GM12878 (cell line): Measurements from ENCODE around the gene NCKAP5. TPM values are rescaled to one million over a fixed set of nuclear protein-coding genes. Genes with fewer than 3 reads are reported as not detected.

Experiments
- ATAC-seq: fragments of 200-7000 bp; cut with Tn5 transposase; 3 replicates; pipeline ENCODE4 v1.9.1; 2020; ENCODE audit warnings: mild to moderate bottlenecking, moderate library complexity
- BruUV-seq: library from RNA; stranded (reverse); fragments of 400-500 nt; replicated peaks from 2 replicates; lab custom pipeline; 2021; lab: Mats Ljungman, UMichigan
- CTCF ChIA-PET: fragments of 300-600 bp; sonication (Branson Sonifier 250); formaldehyde crosslinking; extraction: SDS; loops from one replicate; lab custom pipeline; 2021; ENCODE audit warnings: inconsistent platforms; lab: Yijun Ruan, JAX
- POLR2A ChIA-PET: fragments of 350-600 bp; formaldehyde crosslinking; extraction: SDS; loops from one replicate; lab custom pipeline; 2021; ENCODE audit warnings: inconsistent platforms; lab: Charles Lee
- RAD21 ChIA-PET: fragments of 300-600 bp; sonication (Branson Sonifier 250); formaldehyde crosslinking; loops from one replicate; lab custom pipeline; 2023; ENCODE audit warnings: antibody characterized with exemption; ENCODE audit not compliant: unreplicated experiment; lab: Charles Lee
- SMC1A ChIA-PET: fragments of 300-600 bp; sonication (Branson Sonifier 250); formaldehyde crosslinking; loops from one replicate; lab custom pipeline; 2023; ENCODE audit not compliant: unreplicated experiment, uncharacterized antibody; lab: Charles Lee
- DNase-seq: peaks from one replicate; pipeline ENCODE4 v3.0.0-alpha.2; 2011; ENCODE audit warnings: low read depth, low spot score
- FAIRE-seq: peaks from 3 replicates; lab custom pipeline; 2011; peaks lifted over from hg19 to GRCh38; lab: Jason Lieb, UNC
- H2AFZ ChIP-seq: 2 replicates; pipeline ENCODE4 v1.6.0; 2011; ENCODE audit warnings: low read depth, low read length, control low read depth; ENCODE audit not compliant: control insufficient read depth
- H3K27ac ChIP-seq: 2 replicates; pipeline ENCODE4 v1.5.1; 2011; ENCODE audit warnings: control low read depth; ENCODE audit not compliant: control insufficient read depth, insufficient read depth
- H3K27me3 ChIP-seq, 2 experiments: replicated peaks in 1 of 2; 2 replicates each; pipeline versions ENCODE4 v1.6.0 to v1.6.1; 2011; ENCODE audit warnings: low read length in 1 of 2; ENCODE audit not compliant: control insufficient read depth in 2 of 2, insufficient read depth in 2 of 2
- H3K36me3 ChIP-seq, 2 experiments: 2 replicates each; pipeline ENCODE4 v1.5.1; 2011; ENCODE audit warnings: low read length in 1 of 2; ENCODE audit not compliant: control insufficient read depth in 2 of 2, insufficient read depth in 2 of 2
- H3K4me1 ChIP-seq: 2 replicates; pipeline ENCODE4 v1.6.1; 2011; ENCODE audit warnings: mild to moderate bottlenecking, low read length, moderate library complexity, mixed read lengths; ENCODE audit not compliant: control insufficient read depth, insufficient read depth
- H3K4me2 ChIP-seq: 2 replicates; pipeline ENCODE4 v1.6.0; 2011; ENCODE audit warnings: control low read depth; ENCODE audit not compliant: control insufficient read depth, insufficient read depth
- H3K4me3 ChIP-seq: fragments of 200-600 bp; sonication (generic); 2 replicates; pipeline ENCODE4 v1.5.1; 2016
- H3K79me2 ChIP-seq: 2 replicates; pipeline ENCODE4 v1.6.0; 2011; ENCODE audit warnings: low read length; ENCODE audit not compliant: control insufficient read depth, insufficient read depth
- H3K9ac ChIP-seq: 2 replicates; pipeline ENCODE4 v1.8.0; 2011; ENCODE audit warnings: low read length, control low read depth, mixed read lengths; ENCODE audit not compliant: control insufficient read depth, insufficient read depth
- H3K9me3 ChIP-seq: replicated peaks from 3 replicates; pipeline ENCODE4 v1.5.1; 2011; ENCODE audit warnings: mild to moderate bottlenecking, low read length; ENCODE audit not compliant: control insufficient read depth, insufficient read depth
- H4K20me1 ChIP-seq: 2 replicates; pipeline ENCODE4 v1.6.0; 2011; ENCODE audit not compliant: control insufficient read depth, insufficient read depth
- BRCA1 ChIP-seq: IDR thresholded peaks from 2 replicates; pipeline ENCODE4 v1.6.1; 2011; ENCODE audit warnings: low read depth, low read length, improper control_type of control experiment
- DPF2 ChIP-seq: fragments of 450-650 bp; IDR thresholded peaks from 2 replicates; pipeline ENCODE4 v1.6.1; 2017; ENCODE audit warnings: mild to moderate bottlenecking
- MYB ChIP-seq: fragments of 150-350 bp; IDR thresholded peaks from 2 replicates; pipeline ENCODE4 v1.6.1; 2014; ENCODE audit warnings: mild to moderate bottlenecking, low read depth, low read length, borderline replicate concordance
- MYC ChIP-seq: IDR thresholded peaks from 2 replicates; pipeline ENCODE4 v1.6.1; 2011; ENCODE audit warnings: mild to moderate bottlenecking, low read length, moderate library complexity, inconsistent platforms; ENCODE audit not compliant: insufficient read depth, insufficient replicate concordance, insufficient read length, severe bottlenecking
- STAT1 ChIP-seq: fragments of 450-650 bp; conservative IDR thresholded peaks from 2 replicates; pipeline ENCODE4 v1.6.1; 2014; ENCODE audit warnings: antibody characterized with exemption, mild to moderate bottlenecking
- WGBS: methylation state at CpG from one replicate; pipeline ENCODE4 v1.1.6; 2016; ENCODE audit warnings: low lambda C conversion rate; ENCODE audit not compliant: insufficient replicate concordance, insufficient coverage; ENCODE audit errors: missing lambda C conversion rate; 5-methylcytosine and 5-hydroxymethylcytosine counted together
- in situ Hi-C: fragments of 300-500 bp; cut with MboI; formaldehyde crosslinking; loops from 9 replicates; pipeline ENCODE4 v1.14.3; 2018; ENCODE audit warnings: mixed read lengths
- intact Hi-C: fragments of 100-400 bp; cut with micrococcal nuclease; formaldehyde crosslinking; loops from one replicate; pipeline ENCODE4 v1.14.2; 2022; ENCODE audit not compliant: unreplicated experiment
- polyA plus RNA-seq, 11 experiments: library from polyadenylated mRNA; depleted of rRNA in 4 of 11; unstranded in 6 of 11; stranded (reverse) in 5 of 11; fragments of >200 nt; fragmentation: Nextera tagmentation in 4 of 11; fragmentation: Illumina TruSeq in 1 of 11; extraction: Ambion mirVana in 4 of 11; extraction: Trizol in 1 of 11; gene quantifications; 1 replicate in 1 of 11; 2 replicates in 10 of 11; pipeline versions ENCODE4 v1.2.1 to v1.2.3, GENCODE V29; 2011 to 2016; ENCODE audit warnings: inconsistent platforms in 2 of 11, missing spikeins in 2 of 11, low read depth in 1 of 11
- total RNA-seq, 4 experiments: library from RNA; depleted of rRNA in 3 of 4; stranded (reverse); fragments of >200 nt in 3 of 4; fragmentation: Illumina TruSeq in 1 of 4; extraction: Trizol in 1 of 4; gene quantifications; 2 replicates each; pipeline versions ENCODE4 v1.2.1 to v1.2.3, GENCODE V29; 2013 to 2021
- TF ChIP-seq, protein P1 (sequence below): fragments of 450-650 bp; IDR thresholded peaks from 2 replicates; pipeline ENCODE4 v1.6.1; 2017; ENCODE audit warnings: borderline replicate concordance
- TF ChIP-seq, protein P2 (sequence below): fragments of 150-350 bp; IDR thresholded peaks from 2 replicates; pipeline ENCODE4 v1.6.1; 2016; ENCODE audit warnings: low read depth, low read length
- TF ChIP-seq, protein P3 (sequence below): fragments of 450-650 bp; IDR thresholded peaks from 2 replicates; pipeline ENCODE4 v1.6.1; 2017; ENCODE audit warnings: mild to moderate bottlenecking, moderate library complexity

The NCKAP5 gene
- total and polyA plus RNA-seq, 10 of the 15 experiments (the other 5 are each of a cell fraction or from before 2014, with no cell fraction given): 0.06 to 0.44 (median 0.16) TPM

DNA sequence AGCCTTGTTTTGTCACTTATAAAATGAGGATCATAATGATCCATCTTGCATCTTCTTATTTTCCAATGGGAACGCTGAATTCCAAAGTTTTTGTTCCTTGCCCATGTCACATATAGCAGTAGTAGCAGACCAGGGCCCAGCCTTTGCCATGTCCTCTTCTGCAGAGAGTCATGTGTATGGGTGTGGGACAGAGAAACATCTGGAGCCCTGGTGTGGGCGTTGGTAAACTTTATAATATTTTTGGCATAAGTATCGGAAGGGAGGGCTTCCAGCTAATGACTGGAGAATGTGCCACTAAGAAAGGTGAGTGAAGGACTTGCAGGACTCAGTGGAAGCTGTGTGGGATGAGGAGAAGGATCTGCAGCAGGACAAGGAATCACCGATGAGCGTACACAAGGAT is 157.2 kb downstream of the NCKAP5 start:
- BruUV-seq: no TSS peak
- intact Hi-C loops (no loop called here), in situ Hi-C loops (no loop called here)
- Histone ChIP-seq H3K36me3 (no peaks in the 10 kb centered on the region), H3K79me2 (no peaks in the 10 kb centered on the region), H3K27me3 (no peaks in the 10 kb centered on the region), H4K20me1 (no peaks in the 10 kb centered on the region), H3K4me2 (no peak overlapping the region), H3K9ac (no peak overlapping the region), H3K9me3 (no peaks in the 10 kb centered on the region), H3K4me3 (no peak overlapping the region), H3K4me1 (no peaks in the 10 kb centered on the region), H2AFZ (no peak overlapping the region), H3K27ac (no peak overlapping the region)
- DNase-seq (no peak), FAIRE-seq (no peak), ATAC-seq (no peak)
- no peak for TF ChIP-seq MYB
- TF ChIP-seq, protein P1, sequence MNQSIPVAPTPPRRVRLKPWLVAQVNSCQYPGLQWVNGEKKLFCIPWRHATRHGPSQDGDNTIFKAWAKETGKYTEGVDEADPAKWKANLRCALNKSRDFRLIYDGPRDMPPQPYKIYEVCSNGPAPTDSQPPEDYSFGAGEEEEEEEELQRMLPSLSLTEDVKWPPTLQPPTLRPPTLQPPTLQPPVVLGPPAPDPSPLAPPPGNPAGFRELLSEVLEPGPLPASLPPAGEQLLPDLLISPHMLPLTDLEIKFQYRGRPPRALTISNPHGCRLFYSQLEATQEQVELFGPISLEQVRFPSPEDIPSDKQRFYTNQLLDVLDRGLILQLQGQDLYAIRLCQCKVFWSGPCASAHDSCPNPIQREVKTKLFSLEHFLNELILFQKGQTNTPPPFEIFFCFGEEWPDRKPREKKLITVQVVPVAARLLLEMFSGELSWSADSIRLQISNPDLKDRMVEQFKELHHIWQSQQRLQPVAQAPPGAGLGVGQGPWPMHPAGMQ: no peak
- TF ChIP-seq, protein P2, sequence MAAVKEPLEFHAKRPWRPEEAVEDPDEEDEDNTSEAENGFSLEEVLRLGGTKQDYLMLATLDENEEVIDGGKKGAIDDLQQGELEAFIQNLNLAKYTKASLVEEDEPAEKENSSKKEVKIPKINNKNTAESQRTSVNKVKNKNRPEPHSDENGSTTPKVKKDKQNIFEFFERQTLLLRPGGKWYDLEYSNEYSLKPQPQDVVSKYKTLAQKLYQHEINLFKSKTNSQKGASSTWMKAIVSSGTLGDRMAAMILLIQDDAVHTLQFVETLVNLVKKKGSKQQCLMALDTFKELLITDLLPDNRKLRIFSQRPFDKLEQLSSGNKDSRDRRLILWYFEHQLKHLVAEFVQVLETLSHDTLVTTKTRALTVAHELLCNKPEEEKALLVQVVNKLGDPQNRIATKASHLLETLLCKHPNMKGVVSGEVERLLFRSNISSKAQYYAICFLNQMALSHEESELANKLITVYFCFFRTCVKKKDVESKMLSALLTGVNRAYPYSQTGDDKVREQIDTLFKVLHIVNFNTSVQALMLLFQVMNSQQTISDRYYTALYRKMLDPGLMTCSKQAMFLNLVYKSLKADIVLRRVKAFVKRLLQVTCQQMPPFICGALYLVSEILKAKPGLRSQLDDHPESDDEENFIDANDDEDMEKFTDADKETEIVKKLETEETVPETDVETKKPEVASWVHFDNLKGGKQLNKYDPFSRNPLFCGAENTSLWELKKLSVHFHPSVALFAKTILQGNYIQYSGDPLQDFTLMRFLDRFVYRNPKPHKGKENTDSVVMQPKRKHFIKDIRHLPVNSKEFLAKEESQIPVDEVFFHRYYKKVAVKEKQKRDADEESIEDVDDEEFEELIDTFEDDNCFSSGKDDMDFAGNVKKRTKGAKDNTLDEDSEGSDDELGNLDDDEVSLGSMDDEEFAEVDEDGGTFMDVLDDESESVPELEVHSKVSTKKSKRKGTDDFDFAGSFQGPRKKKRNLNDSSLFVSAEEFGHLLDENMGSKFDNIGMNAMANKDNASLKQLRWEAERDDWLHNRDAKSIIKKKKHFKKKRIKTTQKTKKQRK: no peak
- TF ChIP-seq STAT1: no peak
- no peak for TF ChIP-seq DPF2
- TF ChIP-seq MYC: no peak
- no peak for TF ChIP-seq BRCA1
- TF ChIP-seq, protein P3, sequence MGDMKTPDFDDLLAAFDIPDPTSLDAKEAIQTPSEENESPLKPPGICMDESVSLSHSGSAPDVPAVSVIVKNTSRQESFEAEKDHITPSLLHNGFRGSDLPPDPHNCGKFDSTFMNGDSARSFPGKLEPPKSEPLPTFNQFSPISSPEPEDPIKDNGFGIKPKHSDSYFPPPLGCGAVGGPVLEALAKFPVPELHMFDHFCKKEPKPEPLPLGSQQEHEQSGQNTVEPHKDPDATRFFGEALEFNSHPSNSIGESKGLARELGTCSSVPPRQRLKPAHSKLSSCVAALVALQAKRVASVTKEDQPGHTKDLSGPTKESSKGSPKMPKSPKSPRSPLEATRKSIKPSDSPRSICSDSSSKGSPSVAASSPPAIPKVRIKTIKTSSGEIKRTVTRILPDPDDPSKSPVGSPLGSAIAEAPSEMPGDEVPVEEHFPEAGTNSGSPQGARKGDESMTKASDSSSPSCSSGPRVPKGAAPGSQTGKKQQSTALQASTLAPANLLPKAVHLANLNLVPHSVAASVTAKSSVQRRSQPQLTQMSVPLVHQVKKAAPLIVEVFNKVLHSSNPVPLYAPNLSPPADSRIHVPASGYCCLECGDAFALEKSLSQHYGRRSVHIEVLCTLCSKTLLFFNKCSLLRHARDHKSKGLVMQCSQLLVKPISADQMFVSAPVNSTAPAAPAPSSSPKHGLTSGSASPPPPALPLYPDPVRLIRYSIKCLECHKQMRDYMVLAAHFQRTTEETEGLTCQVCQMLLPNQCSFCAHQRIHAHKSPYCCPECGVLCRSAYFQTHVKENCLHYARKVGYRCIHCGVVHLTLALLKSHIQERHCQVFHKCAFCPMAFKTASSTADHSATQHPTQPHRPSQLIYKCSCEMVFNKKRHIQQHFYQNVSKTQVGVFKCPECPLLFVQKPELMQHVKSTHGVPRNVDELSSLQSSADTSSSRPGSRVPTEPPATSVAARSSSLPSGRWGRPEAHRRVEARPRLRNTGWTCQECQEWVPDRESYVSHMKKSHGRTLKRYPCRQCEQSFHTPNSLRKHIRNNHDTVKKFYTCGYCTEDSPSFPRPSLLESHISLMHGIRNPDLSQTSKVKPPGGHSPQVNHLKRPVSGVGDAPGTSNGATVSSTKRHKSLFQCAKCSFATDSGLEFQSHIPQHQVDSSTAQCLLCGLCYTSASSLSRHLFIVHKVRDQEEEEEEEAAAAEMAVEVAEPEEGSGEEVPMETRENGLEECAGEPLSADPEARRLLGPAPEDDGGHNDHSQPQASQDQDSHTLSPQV: no peak
- SMC1A ChIA-PET: interaction anchor here (2.0 kb wide), 1 partner anchor 10 kb away, joined by 6 read pairs; no protein-coding TSS in a partner anchor
- RAD21 ChIA-PET: no interaction called here
- CTCF ChIA-PET: interaction anchor here (4.1 kb wide), 1 partner anchor 11 kb away, joined by 19 read pairs; no protein-coding TSS in a partner anchor
- POLR2A ChIA-PET: no interaction called here
- WGBS: 35% methylated on average over 5 of the region's 5 CpGs
